Stimulated activated CD4-positive, alpha-beta T cell treated with anti-CD3 and anti-CD28 coated beads, Interleukin-4, amount 100 ng/mL, for 1 hour (primary cell): ENCODE measurements around the gene OLFM2.
A peak's percentile ranks its signal among the peaks of the same experiment; 100 is the strongest.
"Not testable (repeated sequence)": the region's sequence is repeated elsewhere in the genome, so short reads cannot be mapped to it uniquely, and the experiment has no call there.

Source experiments
- DNase-seq: peaks from one replicate; pipeline ENCODE4 v3.0.0-alpha.2; 2020

OLFM2 gene

GRCh38 chr19:9941231-9941630 lies 4.9 kb upstream of the OLFM2 start:
- no peak for DNase-seq

- DNase-seq: no peak
These were observed 4.5 kb upstream of the OLFM2 start for GRCh38 chr19:9940778-9941177.

DNA sequence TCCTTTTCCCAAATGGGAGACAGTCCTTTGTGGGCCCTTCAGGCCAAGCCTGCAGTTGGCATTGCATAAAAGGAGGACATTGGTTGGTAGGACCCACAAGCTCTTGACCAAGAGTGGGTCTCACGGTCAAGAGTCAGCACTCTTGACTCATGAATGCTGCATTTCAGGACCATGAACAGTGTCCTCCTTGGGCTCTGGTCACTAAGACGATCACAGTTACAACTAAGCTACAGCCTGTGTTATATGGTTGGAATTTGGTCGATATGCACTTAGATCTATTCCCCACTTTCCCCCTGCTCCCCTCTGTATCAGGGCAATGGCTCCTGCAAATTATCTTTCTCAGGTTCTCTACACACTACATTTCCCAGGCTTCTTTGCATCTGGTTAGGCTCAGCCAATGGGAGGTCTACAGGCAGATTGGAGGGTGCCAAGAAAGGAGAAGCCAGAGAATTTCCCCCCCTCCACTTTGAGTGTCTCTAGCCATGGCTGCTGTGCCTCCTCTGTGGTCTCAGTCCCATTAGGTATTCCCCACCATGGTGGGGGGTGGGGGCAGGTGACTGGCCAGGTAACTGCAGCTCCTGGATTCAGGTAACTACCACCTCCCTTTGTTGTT lies 3.1 kb upstream of the OLFM2 start:
- DNase-seq: no peak

GRCh38 chr19:9937001-9937411 lies 691 bp upstream of the OLFM2 start:
- DNase-seq: no peak

- peak; percentile 8 for DNase-seq
These were observed 599 bp downstream of the OLFM2 start for GRCh38 chr19:9935506-9936325.

- DNase-seq: peak; percentile 86
These were observed 2.0 kb downstream of the OLFM2 start for GRCh38 chr19:9934132-9934950.

GRCh38 chr19:9932835-9933234 lies 3.5 kb downstream of the OLFM2 start:
- no peak for DNase-seq

DNA sequence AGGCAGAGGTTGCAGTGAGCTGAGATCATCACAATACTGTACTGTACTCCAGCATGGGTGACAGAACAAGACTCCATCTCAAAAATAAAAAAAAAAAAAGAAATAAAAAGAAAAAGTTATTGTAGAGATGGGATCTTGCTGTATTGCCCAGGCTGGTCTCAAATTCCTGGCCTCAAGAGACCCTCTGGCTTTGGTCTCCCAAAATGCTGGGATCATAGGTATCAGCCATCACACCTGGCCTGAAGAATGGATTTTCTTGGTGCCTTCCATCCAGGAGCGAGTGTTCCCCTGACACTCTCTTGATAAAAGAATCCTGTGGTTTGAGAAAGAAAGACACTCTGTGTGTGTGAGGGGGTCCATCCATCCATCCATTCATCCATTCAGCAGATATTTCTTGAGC lies 4.7 kb downstream of the OLFM2 start:
- no peak for DNase-seq

DNA sequence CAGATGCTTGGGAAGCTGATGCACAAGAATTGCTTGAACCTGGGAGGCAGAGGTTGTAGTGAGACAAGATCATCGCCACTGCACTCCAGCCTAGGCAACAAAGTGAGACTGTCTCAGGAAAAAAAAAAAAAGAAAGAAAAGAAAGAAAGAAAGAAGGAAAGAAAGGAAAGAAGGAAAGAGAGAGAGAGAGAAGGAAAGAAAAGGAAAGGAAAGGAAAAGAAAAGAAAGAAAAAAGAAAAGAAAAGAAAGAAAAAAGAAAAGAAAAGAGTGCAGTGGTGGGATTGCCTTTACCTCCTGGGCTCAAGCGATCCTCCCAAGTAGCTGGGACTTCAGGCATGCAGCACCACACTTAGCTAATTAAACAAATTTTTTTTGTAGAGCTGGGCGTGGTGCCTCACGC lies 12.9 kb downstream of the OLFM2 start:
- no peak for DNase-seq

DNA sequence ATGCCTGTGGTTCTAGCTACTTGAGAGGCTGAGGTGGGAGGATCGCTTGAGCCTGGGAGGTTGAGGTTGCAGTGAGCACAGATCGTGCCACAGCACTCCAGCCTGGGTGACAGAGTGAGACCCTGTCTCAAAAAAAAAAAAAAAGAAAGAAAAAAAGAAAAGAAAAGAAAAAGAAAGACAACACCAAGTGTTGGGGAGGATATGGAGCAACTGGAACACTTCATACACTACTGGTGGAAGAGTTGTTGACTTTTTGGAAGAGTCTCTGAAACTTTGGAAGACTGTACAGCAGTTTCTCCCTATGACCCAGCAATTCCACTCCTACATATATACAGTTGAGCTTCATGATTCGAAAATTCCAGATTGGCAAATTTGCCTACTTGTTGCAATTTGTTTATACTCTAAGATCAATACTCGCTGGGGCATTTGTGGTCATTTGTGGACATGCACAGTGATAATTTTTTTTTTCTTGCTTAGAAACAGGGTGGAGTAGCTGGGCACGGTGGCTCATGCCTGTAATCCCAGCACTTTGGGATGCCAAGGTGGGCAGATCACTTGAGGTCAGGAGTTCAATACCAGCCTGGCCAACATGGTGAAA lies 13.4 kb downstream of the OLFM2 start:
- DNase-seq: not testable (repeated sequence)

DNA sequence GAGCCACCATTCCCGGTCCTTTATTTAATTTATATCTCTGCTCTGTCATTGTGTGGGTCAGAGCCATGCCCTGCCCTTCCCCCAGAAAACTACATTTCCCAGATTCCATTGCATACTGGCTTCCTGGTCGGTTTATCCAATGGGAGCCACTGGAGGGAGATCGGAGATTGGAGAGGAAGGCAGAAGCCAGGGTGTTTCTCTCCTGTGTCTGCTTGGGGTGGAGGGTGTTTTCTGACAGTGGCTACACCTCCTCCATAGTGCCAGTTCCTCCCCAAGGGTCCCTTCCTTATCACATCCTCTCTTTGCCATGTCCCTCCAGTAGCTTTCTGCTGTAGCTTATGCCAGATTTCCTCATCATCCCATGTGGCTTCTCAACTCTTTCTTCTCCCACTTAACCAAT lies 19.0 kb downstream of the OLFM2 start:
- no peak for DNase-seq

- no peak for DNase-seq
These were observed 19.6 kb downstream of the OLFM2 start for GRCh38 chr19:9916719-9917118.

- DNase-seq: peak; percentile 84
These were observed 21.8 kb downstream of the OLFM2 start for GRCh38 chr19:9914315-9915207.

- DNase-seq: no peak
These were observed 22.4 kb downstream of the OLFM2 start for GRCh38 chr19:9914001-9914314.

DNA sequence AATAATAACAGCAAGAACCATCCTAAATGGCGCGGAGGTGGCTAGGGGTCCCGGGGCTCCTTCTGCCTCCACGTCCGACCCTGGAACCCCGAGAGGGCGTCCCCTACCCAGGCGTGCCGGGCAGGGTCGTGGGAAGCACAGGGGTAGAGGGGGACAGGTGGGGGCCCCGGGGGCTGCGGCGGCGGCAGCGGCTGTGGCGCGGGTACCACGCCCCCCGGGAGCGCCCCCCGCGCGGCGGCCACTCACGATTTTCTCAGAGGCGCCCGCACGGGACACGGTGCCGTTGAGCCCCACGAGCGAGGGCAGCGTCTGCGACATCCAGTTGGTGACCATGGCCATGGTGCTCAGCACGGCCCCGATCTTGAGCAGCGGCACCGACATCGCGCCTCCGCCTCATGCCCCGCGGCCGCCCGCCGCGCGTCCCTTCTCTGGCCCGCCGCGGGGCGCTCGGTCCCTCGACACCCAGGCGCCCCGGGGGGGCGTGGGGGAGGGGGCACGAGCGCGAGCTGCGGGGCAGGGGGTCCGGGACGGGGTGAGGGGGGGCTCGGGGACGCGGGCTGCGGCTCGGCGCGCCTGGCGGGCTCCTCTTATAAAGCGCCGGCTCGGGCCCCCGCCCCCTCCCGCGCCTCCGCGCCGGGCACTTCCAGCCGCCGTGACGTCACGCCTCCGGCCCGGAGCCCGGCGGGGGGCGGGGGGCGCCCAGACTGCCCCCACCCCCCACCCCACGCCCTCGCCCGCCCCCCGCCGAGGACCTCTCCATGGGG lies 22.9 kb downstream of the OLFM2 start:
- peak; percentile 12 for DNase-seq

- DNase-seq: no peak
These were observed 23.6 kb downstream of the OLFM2 start for GRCh38 chr19:9912551-9913236.

GRCh38 chr19:9911524-9912185 lies 24.7 kb downstream of the OLFM2 start:
- DNase-seq: no peak

- DNase-seq: no peak
These were observed 25.7 kb downstream of the OLFM2 start for GRCh38 chr19:9910625-9911024.

DNA sequence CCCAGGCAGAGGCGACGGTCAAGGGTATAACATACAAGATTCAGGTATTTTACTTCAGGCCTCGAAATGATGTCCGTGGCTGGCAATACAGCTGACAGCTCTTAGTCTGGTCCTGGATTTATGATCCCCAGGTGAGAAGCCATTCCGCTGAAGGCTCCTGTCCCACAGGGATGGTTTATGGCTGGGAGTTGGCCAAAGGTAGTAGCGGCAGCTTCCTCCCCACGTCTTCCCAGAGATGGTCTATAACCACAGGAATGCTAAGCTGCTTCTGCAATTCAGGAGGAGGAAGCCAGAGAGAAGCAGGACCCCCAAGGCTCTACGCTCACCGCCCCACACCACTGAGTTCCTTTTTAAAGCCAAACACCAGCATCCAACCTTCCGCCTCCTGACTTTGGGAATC lies 27.1 kb downstream of the OLFM2 start:
- DNase-seq: no peak

DNA sequence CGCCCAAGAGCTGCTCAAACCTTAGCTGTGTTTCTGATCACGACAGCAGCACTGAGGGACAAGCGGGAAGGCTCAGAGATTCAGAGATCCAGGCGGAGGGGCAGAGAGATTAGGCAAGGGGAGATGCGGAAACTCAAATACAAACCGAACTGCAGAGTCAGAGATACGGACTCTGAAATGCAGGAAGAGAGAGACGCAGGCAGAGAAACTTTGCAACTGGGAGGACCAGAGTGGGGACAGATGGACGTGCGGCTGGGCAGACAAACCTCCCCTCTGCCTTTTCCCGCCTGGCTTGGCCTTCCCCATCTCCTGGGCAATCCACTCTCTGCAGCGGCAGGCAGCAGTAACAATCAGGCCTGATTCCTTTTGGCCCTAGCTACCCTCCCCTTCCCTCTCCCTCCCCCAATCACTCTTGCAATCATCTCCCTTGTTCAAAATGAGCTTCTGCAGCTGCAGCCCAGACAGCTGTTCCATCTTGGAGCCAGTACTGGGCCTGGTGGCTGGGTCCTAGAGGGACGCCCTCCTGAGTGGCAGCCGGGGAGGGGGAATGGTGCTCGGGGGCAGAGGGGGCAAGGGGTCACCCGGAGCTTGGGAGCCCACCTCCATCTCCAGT lies 29.7 kb downstream of the OLFM2 start:
- no peak for DNase-seq
